Testis (tissue), 3 donors: ENCODE data around the gene CDPF1. TPM values are rescaled to one million over a fixed set of nuclear protein-coding genes. Genes with fewer than 3 reads are reported as not detected.

Source experiments
- DNase-seq: peaks from one replicate; pipeline ENCODE4 v3.0.0-alpha.2; 2019
- H3K27ac ChIP-seq, 2 donors: fragments of 200-600 bp; sonication (generic); one replicate each; pipeline ENCODE4 v1.5.1; 2019
- H3K27me3 ChIP-seq: fragments of 200-600 bp; sonication (generic); one replicate; pipeline ENCODE4 v1.5.1; 2019
- H3K36me3 ChIP-seq: fragments of 200-600 bp; sonication (generic); one replicate; pipeline ENCODE4 v1.5.1; 2017; ENCODE audit warnings: low read depth; ENCODE audit errors: missing control alignments
- H3K4me1 ChIP-seq: fragments of 200-600 bp; sonication (generic); one replicate; pipeline ENCODE4 v1.5.1; 2019
- H3K4me3 ChIP-seq, 2 donors: fragments of 200-600 bp; sonication (generic); one replicate each; pipeline ENCODE4 v1.5.1; 2017 to 2019
- H3K9me3 ChIP-seq: fragments of 200-600 bp; sonication (generic); one replicate; pipeline ENCODE4 v1.5.1; 2017
- POLR2A ChIP-seq: fragments of 450-650 bp; IDR thresholded peaks from one replicate; pipeline ENCODE4 v1.6.1; 2017; ENCODE audit warnings: antibody characterized with exemption, mild to moderate bottlenecking, moderate library complexity
- WGBS, 2 donors: methylation state at CpG; one replicate each; pipeline ENCODE4 v1.1.5; 2018; 5-methylcytosine and 5-hydroxymethylcytosine counted together
- intact Hi-C: fragments of 100-400 bp; cut with DNase I; formaldehyde crosslinking; loops from one replicate; pipeline ENCODE4 v1.15.1; 2023; ENCODE audit warnings: low total_unique reads
- polyA plus RNA-seq: library from polyadenylated mRNA; stranded (reverse); fragments of 350-450 nt; fragmentation: Illumina TruSeq; extraction: RNeasy Lipid Tissue Mini Kit (QIAGEN cat#74804); gene quantifications from one replicate; pipeline ENCODE4 v1.2.3, GENCODE V29; 2014; ENCODE audit warnings: low read depth, low replicate concordance; ENCODE audit not compliant: insufficient read depth
- total RNA-seq, 2 donors: library from RNA; depleted of rRNA; stranded (reverse); fragments of >200 nt; gene quantifications; one replicate each; pipeline ENCODE4 v1.2.3, GENCODE V29; 2016
- TF ChIP-seq, protein P1 (sequence below), 3 experiments: fragments of 450-650 bp in 2 of 3; fragments of 200-600 bp in 1 of 3; sonication (generic) in 1 of 3; IDR thresholded peaks; one replicate each; pipeline ENCODE4 v1.5.1; 2016 to 2019; ENCODE audit warnings: antibody characterized with exemption in 3 of 3, mild to moderate bottlenecking in 2 of 3, moderate library complexity in 1 of 3

CDPF1 gene
- total and polyA plus RNA-seq, 3 donors from 2014 or later, result 6.0 to 12.2 (median 11.0) TPM

DNA sequence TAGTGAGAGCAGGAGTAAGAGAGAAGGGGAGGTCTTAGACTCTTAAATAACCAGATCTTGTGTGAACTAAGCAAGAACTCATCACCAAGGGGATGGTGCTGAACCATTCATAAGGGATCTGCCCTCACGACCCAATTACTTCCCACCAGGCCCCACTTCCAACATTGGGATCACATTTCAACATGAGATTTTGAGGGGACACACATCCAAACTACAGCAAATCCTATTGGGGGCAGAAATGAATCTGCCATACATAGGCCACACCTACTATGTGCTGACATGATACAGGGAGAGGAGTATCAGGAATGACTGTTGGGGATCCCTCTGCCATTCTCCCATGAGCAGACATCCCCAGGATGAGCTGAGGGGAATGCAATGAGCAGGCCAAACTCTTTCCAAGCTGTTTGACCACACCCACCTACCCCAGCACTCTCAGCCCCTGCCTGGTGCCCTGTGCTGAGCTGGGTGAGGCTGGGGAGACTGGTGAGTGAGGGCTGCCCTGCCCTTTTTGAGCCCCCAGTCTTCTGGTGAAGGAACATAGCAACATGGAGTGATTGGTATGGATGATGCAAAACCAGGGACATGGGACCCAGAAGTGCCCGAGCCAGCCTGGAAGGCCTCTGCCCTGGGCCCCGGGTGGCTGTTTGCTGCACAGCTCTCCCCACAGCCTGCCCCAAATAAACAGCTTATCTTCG lies 45.3 kb upstream of the CDPF1 start:
- no peak for DNase-seq
- TF ChIP-seq, protein P1, sequence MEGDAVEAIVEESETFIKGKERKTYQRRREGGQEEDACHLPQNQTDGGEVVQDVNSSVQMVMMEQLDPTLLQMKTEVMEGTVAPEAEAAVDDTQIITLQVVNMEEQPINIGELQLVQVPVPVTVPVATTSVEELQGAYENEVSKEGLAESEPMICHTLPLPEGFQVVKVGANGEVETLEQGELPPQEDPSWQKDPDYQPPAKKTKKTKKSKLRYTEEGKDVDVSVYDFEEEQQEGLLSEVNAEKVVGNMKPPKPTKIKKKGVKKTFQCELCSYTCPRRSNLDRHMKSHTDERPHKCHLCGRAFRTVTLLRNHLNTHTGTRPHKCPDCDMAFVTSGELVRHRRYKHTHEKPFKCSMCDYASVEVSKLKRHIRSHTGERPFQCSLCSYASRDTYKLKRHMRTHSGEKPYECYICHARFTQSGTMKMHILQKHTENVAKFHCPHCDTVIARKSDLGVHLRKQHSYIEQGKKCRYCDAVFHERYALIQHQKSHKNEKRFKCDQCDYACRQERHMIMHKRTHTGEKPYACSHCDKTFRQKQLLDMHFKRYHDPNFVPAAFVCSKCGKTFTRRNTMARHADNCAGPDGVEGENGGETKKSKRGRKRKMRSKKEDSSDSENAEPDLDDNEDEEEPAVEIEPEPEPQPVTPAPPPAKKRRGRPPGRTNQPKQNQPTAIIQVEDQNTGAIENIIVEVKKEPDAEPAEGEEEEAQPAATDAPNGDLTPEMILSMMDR (IDR thresholded peaks at IDR 0.05), result no peak
- TF ChIP-seq POLR2A, result no peak
- Histone ChIP-seq H3K4me3 (peak overlapping the region in 1 of 2 donors; percentile 70), H3K4me1 (peaks cover 13% of the 10 kb centered on the region), H3K27ac (peak overlapping the region in 1 of 2 donors; percentile 72), H3K36me3 (no peaks in the 10 kb centered on the region), H3K27me3 (no peaks in the 10 kb centered on the region), H3K9me3 (no peaks in the 10 kb centered on the region)
- WGBS, 2 donors, result 41 to 46% methylated on average over 4 of the region's 4 CpGs
- intact Hi-C loops, result no loop called here

DNA sequence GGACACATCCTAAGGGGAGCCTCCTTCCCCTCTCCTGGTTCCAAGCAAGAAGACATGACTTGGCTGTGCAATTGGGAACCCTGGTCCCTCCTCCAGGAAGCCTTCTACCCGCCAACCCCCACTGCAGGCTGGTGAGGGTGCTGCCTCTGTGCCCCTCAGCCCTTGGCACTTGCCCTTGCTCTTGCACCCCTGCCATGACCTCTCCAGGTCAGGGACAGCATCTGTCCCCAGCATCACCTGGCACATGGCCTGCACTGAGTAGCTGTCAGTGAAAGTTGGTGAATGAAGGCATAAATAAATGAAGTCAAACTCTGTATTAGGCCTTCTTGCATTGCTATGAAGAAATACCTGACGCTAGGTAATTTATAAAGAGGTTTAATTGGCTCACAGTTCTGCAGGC lies 44.7 kb upstream of the CDPF1 start:
- intact Hi-C loops, result no loop called here
- no peak for DNase-seq
- Histone ChIP-seq H3K27me3 (no peaks in the 10 kb centered on the region), H3K36me3 (no peaks in the 10 kb centered on the region), H3K9me3 (no peaks in the 10 kb centered on the region), H3K4me1 (peaks cover 13% of the 10 kb centered on the region), H3K4me3 (no peak overlapping the region), H3K27ac (no peak overlapping the region)
- TF ChIP-seq, protein P1 (IDR thresholded peaks at IDR 0.05), result no peak
- no peak for TF ChIP-seq POLR2A
- 93% methylated on average over 2 of the region's 2 CpGs for WGBS, 2 donors

DNA sequence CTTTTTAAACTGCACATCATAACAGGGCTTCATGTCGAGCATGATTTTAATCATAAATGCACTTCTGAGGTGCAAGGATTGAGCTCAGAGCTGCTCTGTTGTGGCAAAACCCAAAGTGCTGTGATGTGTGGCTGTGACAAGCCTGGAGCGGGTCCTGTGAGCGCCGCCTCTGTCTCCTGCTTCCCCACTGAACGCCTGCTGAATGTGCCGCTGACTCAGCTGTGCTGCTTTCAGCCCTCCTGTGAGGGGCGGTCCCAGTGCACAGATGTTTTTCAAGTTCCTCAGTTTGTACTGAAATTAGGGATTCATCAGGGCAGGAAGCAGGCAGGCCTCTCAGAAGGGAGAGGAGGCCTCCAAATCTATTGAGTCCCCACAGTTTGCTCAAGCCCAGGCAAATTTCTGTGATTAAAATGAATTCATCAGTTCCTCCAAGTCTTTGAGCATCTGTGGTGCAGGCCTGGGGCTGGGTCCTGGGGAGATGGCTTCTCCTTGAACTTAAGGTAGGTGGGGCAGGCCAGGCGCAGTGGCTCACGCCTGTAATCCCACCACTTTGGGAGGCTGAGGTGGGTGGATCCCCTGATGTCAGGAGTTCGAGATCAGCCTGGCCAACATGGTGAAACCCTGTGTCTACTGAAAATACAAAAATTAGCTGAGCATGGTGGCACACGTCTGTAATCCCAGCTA lies 43.6 kb upstream of the CDPF1 start:
- intact Hi-C loops, result no loop called here
- no peak overlapping the region for H3K27ac ChIP-seq
- peaks cover 13% of the 10 kb centered on the region for H3K4me1 ChIP-seq
- H3K27me3 ChIP-seq, result no peaks in the 10 kb centered on the region
- no peak for TF ChIP-seq POLR2A
- TF ChIP-seq, protein P1 (IDR thresholded peaks at IDR 0.05), result no peak
- no peak overlapping the region for H3K4me3 ChIP-seq
- WGBS, 2 donors, result 76 to 81% methylated on average over 8 to 11 of the region's 11 CpGs
- no peaks in the 10 kb centered on the region for H3K9me3 ChIP-seq
- H3K36me3 ChIP-seq, result no peaks in the 10 kb centered on the region
- peak; percentile 58 for DNase-seq

DNA sequence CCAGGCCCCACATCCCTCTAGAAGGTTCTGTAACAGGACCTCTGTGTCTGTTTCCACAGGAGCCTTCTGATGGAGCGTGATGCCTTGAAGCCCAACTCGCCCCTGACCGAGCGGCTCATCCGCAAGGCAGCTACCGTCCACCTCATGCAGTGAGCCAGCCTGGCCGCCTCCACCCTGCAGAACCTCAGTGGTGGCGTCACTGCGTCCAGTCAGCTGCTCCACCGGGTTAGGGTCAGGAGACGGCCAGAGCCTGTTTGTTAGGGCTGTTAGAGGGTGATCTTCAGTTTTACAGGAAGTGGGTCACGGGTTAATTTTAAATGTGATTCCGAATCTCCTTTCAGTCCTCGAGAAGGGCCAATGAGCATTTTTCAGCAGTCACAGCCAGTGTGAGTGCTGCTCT lies 42.6 kb upstream of the CDPF1 start:
- TF ChIP-seq, protein P1 (IDR thresholded peaks at IDR 0.05), result no peak
- TF ChIP-seq POLR2A, result no peak
- Histone ChIP-seq H3K27ac (no peak overlapping the region), H3K4me3 (no peak overlapping the region), H3K4me1 (peaks cover 13% of the 10 kb centered on the region), H3K27me3 (no peaks in the 10 kb centered on the region), H3K9me3 (no peaks in the 10 kb centered on the region), H3K36me3 (no peaks in the 10 kb centered on the region)
- intact Hi-C loops, result no loop called here
- WGBS, 2 donors, result 87 to 91% methylated on average over 14 of the region's 14 CpGs
- no peak for DNase-seq
